HL-60 (cell line): Measurements from ENCODE around the gene SCUBE1.

Source experiments
- DNase-seq, 2 experiments: peaks; one replicate each; pipeline ENCODE4 v3.0.0-alpha.2; 2010 to 2020; ENCODE audit warnings: low read depth in 1 of 2, low spot score in 1 of 2
- H3K27ac ChIP-seq: fragments of 250-450 bp; sonication (Bioruptor Pico); replicated peaks from 2 replicates; pipeline ENCODE4 v1.5.1; 2020; ENCODE audit warnings: mild to moderate bottlenecking, moderate library complexity
- H3K27me3 ChIP-seq: fragments of 250-450 bp; sonication (Bioruptor Pico); 2 replicates; pipeline ENCODE4 v1.5.1; 2021; ENCODE audit warnings: mild to moderate bottlenecking, moderate library complexity; ENCODE audit not compliant: insufficient read depth, poor library complexity, severe bottlenecking
- H3K4me3 ChIP-seq: replicated peaks from 2 replicates; pipeline ENCODE4 v1.5.1; 2011; ENCODE audit warnings: mild to moderate bottlenecking, control low read depth, low read length; ENCODE audit not compliant: insufficient read depth
- GABPA ChIP-seq: IDR thresholded peaks from 2 replicates; pipeline ENCODE4 v1.6.1; 2012; ENCODE audit warnings: low read depth
- POLR2AphosphoS5 ChIP-seq: IDR thresholded peaks from 2 replicates; pipeline ENCODE4 v1.6.1; 2012; ENCODE audit warnings: low read depth
- SPI1 ChIP-seq: IDR thresholded peaks from 2 replicates; pipeline ENCODE4 v1.6.1; 2012; ENCODE audit warnings: low read depth, mild to moderate bottlenecking, borderline replicate concordance
- TF ChIP-seq, protein P1 (sequence below): IDR thresholded peaks from one replicate; pipeline ENCODE4 v1.5.1; 2011; ENCODE audit warnings: low read length, control low read depth, inconsistent platforms; ENCODE audit not compliant: insufficient read depth
- TF ChIP-seq, protein P2 (sequence below): IDR thresholded peaks from 2 replicates; pipeline ENCODE4 v1.6.1; 2012; ENCODE audit warnings: low read depth; ENCODE audit not compliant: insufficient replicate concordance

The SCUBE1 gene

DNA sequence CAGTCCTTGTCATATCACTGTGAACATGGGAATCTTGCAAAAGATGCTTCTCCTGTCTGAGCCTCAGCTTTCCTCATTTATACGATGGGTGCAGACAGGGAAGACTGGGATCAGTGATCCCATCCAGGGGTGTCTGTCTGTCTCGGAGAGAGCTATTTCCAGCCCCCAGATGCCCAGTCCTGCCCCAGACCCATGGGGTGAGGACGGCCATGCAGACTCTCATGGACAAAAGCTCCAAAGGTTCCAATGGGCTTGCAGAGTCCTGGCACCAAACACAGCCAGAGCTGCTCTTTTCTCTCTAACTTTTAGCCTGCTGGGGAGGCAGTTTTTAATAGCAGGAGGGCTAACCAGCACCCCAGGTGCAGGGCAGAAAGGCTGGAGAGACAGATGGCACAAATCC is 5.2 kb downstream of the SCUBE1 start:
- DNase-seq, result no peak
- TF ChIP-seq, protein P1, sequence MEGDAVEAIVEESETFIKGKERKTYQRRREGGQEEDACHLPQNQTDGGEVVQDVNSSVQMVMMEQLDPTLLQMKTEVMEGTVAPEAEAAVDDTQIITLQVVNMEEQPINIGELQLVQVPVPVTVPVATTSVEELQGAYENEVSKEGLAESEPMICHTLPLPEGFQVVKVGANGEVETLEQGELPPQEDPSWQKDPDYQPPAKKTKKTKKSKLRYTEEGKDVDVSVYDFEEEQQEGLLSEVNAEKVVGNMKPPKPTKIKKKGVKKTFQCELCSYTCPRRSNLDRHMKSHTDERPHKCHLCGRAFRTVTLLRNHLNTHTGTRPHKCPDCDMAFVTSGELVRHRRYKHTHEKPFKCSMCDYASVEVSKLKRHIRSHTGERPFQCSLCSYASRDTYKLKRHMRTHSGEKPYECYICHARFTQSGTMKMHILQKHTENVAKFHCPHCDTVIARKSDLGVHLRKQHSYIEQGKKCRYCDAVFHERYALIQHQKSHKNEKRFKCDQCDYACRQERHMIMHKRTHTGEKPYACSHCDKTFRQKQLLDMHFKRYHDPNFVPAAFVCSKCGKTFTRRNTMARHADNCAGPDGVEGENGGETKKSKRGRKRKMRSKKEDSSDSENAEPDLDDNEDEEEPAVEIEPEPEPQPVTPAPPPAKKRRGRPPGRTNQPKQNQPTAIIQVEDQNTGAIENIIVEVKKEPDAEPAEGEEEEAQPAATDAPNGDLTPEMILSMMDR, result no peak
- no peak for TF ChIP-seq POLR2AphosphoS5
- no peak for TF ChIP-seq SPI1
- TF ChIP-seq, protein P2, sequence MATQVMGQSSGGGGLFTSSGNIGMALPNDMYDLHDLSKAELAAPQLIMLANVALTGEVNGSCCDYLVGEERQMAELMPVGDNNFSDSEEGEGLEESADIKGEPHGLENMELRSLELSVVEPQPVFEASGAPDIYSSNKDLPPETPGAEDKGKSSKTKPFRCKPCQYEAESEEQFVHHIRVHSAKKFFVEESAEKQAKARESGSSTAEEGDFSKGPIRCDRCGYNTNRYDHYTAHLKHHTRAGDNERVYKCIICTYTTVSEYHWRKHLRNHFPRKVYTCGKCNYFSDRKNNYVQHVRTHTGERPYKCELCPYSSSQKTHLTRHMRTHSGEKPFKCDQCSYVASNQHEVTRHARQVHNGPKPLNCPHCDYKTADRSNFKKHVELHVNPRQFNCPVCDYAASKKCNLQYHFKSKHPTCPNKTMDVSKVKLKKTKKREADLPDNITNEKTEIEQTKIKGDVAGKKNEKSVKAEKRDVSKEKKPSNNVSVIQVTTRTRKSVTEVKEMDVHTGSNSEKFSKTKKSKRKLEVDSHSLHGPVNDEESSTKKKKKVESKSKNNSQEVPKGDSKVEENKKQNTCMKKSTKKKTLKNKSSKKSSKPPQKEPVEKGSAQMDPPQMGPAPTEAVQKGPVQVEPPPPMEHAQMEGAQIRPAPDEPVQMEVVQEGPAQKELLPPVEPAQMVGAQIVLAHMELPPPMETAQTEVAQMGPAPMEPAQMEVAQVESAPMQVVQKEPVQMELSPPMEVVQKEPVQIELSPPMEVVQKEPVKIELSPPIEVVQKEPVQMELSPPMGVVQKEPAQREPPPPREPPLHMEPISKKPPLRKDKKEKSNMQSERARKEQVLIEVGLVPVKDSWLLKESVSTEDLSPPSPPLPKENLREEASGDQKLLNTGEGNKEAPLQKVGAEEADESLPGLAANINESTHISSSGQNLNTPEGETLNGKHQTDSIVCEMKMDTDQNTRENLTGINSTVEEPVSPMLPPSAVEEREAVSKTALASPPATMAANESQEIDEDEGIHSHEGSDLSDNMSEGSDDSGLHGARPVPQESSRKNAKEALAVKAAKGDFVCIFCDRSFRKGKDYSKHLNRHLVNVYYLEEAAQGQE, result no peak
- no peak for TF ChIP-seq GABPA
- H3K27me3 ChIP-seq, result peaks cover 12% of the 10 kb centered on the region
- no peak overlapping the region for H3K4me3 ChIP-seq
- H3K27ac ChIP-seq, result no peak overlapping the region

DNA sequence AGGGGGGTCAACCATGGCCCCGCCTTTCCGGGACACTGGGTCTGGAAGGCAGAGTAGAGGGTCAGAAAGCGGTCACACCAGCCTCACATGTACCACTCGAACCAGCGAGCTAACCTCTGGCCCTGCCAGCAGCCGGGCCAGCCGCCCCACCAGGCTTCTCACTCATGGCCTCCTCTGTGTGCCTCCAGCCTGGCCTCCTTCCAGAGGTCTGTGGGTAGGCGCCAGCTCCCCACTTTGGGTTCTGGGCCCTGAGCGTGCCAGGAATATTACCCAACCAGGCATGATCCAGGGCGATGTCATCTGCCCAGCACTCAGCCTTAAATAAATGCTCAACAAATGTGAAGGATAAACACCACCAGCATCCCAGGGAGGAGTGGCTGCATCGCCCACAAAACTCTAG is 5.8 kb downstream of the SCUBE1 start:
- no peak overlapping the region for H3K4me3 ChIP-seq
- TF ChIP-seq SPI1, result no peak
- TF ChIP-seq POLR2AphosphoS5, result no peak
- TF ChIP-seq, protein P2, result no peak
- TF ChIP-seq, protein P1, result no peak
- no peak for TF ChIP-seq GABPA
- H3K27ac ChIP-seq, result no peak overlapping the region
- no peak for DNase-seq
- H3K27me3 ChIP-seq, result peaks cover 11% of the 10 kb centered on the region

DNA sequence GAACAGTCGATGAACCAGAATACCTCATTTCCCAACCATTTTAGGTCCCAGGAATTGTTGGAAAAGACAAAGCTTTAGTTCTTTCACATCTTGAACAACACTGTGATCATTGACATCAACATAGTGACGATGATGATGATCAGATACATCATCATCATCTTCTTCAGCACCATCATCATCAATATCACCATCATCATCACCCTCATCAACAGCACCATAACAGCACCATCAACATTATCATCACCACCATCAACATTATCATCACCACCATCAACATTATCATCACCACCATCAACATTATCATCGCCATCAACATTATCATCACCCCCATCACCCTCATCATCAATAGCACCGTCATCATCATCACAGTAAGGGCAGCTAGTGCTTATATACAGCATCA is 8.8 kb downstream of the SCUBE1 start:
- Histone ChIP-seq H3K27me3 (no peaks in the 10 kb centered on the region), H3K27ac (no peak overlapping the region), H3K4me3 (no peak overlapping the region)
- DNase-seq, result no peak
- TF ChIP-seq, protein P2, result no peak
- no peak for TF ChIP-seq SPI1
- no peak for TF ChIP-seq POLR2AphosphoS5
- TF ChIP-seq GABPA, result no peak
- TF ChIP-seq, protein P1, result no peak
